MCF 10A (cell line): ENCODE data around the gene PTPRM. TPM values are rescaled to one million over a fixed set of nuclear protein-coding genes. Genes with fewer than 3 reads are reported as not detected.

ENCODE experiments used
- BruUV-seq: library from RNA; stranded (reverse); fragments of 400-500 nt; replicated peaks from 2 replicates; lab custom pipeline; 2021; lab: Mats Ljungman, UMichigan
- CTCF ChIA-PET: fragments of 300-600 bp; sonication (Branson Sonifier 250); formaldehyde crosslinking; extraction: SDS; loops from one replicate; lab custom pipeline; 2021; ENCODE audit warnings: antibody characterized with exemption, inconsistent platforms; lab: Yijun Ruan, JAX
- POLR2A ChIA-PET: fragments of 300-600, 350-650 bp; sonication (Branson Sonifier 250); formaldehyde crosslinking; extraction: SDS; loops from one replicate; lab custom pipeline; 2020; ENCODE audit warnings: antibody characterized with exemption, inconsistent platforms; lab: Yijun Ruan, JAX
- DNase-seq: peaks from one replicate; pipeline ENCODE4 v3.0.0-alpha.2; 2018; ENCODE audit not compliant: unreplicated experiment
- H3K27ac Mint-ChIP-seq: one replicate; pipeline ENCODE4 v1.8.0; 2022; ENCODE audit warnings: mild to moderate bottlenecking, low read depth, mixed read lengths; ENCODE audit not compliant: unreplicated experiment
- H3K27me3 Mint-ChIP-seq: one replicate; pipeline ENCODE4 v1.8.0; 2022; ENCODE audit warnings: mixed read lengths; ENCODE audit not compliant: insufficient read depth, unreplicated experiment
- H3K36me3 Mint-ChIP-seq: one replicate; pipeline ENCODE4 v1.8.0; 2022; ENCODE audit warnings: mild to moderate bottlenecking, moderate library complexity, mixed read lengths; ENCODE audit not compliant: insufficient read depth, unreplicated experiment
- H3K4me1 Mint-ChIP-seq: one replicate; pipeline ENCODE4 v1.8.0; 2022; ENCODE audit warnings: mixed read lengths; ENCODE audit not compliant: insufficient read depth, unreplicated experiment
- H3K4me3 Mint-ChIP-seq: one replicate; pipeline ENCODE4 v1.8.0; 2022; ENCODE audit warnings: mild to moderate bottlenecking, moderate library complexity, mixed read lengths; ENCODE audit not compliant: unreplicated experiment
- H3K9me3 Mint-ChIP-seq: one replicate; pipeline ENCODE4 v1.8.0; 2022; ENCODE audit warnings: mixed read lengths; ENCODE audit not compliant: unreplicated experiment
- intact Hi-C: fragments of 100-400 bp; cut with micrococcal nuclease; formaldehyde crosslinking; loops from 2 replicates; pipeline ENCODE4 v1.14.1; 2022
- total RNA-seq: library from RNA; stranded (reverse); gene quantifications from 2 replicates; pipeline ENCODE4 v1.2.3, GENCODE V29; 2022
- TF ChIP-seq, protein P1 (sequence below): fragments of 200-600 bp; IDR thresholded peaks from one replicate; pipeline ENCODE4 v1.8.0; 2022; ENCODE audit warnings: antibody characterized with exemption, mild to moderate bottlenecking; ENCODE audit not compliant: unreplicated experiment

The PTPRM gene
- total RNA-seq, 1 experiment from 2014 or later = 82.8 TPM

GRCh38 chr18:7626175-7626921, 59.2 kb downstream of the PTPRM start:
- Mint-ChIP-seq H3K4me3 (no peak overlapping the region), H3K36me3 (peaks cover 5% of the 10 kb centered on the region), H3K27ac (peak overlapping the region; percentile 41), H3K4me1 (peaks cover 41% of the 10 kb centered on the region), H3K27me3 (no peaks in the 10 kb centered on the region), H3K9me3 (no peaks in the 10 kb centered on the region)
- no TSS peak for BruUV-seq
- CTCF ChIA-PET = interaction anchor here (0.6 kb wide), 1 partner anchor 48 kb away, joined by 3 read pairs; no protein-coding TSS in a partner anchor
- TF ChIP-seq, protein P1, sequence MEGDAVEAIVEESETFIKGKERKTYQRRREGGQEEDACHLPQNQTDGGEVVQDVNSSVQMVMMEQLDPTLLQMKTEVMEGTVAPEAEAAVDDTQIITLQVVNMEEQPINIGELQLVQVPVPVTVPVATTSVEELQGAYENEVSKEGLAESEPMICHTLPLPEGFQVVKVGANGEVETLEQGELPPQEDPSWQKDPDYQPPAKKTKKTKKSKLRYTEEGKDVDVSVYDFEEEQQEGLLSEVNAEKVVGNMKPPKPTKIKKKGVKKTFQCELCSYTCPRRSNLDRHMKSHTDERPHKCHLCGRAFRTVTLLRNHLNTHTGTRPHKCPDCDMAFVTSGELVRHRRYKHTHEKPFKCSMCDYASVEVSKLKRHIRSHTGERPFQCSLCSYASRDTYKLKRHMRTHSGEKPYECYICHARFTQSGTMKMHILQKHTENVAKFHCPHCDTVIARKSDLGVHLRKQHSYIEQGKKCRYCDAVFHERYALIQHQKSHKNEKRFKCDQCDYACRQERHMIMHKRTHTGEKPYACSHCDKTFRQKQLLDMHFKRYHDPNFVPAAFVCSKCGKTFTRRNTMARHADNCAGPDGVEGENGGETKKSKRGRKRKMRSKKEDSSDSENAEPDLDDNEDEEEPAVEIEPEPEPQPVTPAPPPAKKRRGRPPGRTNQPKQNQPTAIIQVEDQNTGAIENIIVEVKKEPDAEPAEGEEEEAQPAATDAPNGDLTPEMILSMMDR = no peak
- intact Hi-C loops = loop anchor here (2.0 kb wide), 1 partner anchor 354 kb away; no protein-coding TSS in a partner anchor
- peak; percentile 8 for DNase-seq
- POLR2A ChIA-PET = interaction anchor here (0.6 kb wide), 1 partner anchor 438 kb away, joined by 3 read pairs; no protein-coding TSS in a partner anchor

DNA sequence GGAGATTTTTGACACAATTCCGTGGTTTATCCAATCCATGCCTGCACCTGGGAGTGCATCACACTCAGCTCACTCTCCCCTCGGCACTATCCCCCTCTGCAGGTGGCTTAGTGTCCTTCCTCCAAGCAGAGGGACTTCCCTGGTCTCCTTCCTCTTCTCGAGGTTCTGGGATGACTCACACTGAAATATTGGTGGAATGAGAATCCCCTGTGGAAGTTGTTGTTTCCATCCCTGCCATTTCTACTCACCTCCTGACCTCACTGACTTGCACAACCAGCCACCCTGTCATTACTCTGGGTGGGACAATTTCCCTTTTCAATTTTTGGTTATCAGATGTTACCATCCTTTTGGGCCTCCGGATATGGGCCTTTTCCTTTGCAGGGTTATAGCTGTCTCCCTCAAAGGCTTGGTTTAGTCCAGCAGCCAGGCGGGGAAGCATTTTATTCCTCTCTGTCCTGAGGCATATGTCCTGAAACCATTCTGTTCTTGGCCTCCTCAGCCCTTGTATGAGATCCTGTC, 59.9 kb downstream of the PTPRM start:
- H3K27ac Mint-ChIP-seq = peak overlapping the region; percentile 41
- peak; percentile 85 for DNase-seq
- no peaks in the 10 kb centered on the region for H3K9me3 Mint-ChIP-seq
- TF ChIP-seq, protein P1 = no peak
- no peak overlapping the region for H3K4me3 Mint-ChIP-seq
- no peaks in the 10 kb centered on the region for H3K36me3 Mint-ChIP-seq
- H3K4me1 Mint-ChIP-seq = peaks cover 41% of the 10 kb centered on the region
- POLR2A ChIA-PET = interaction anchor here (1.2 kb wide), 1 partner anchor 47 kb away, joined by 3 read pairs; no protein-coding TSS in a partner anchor
- CTCF ChIA-PET = interaction anchor here (0.6 kb wide), 1 partner anchor 48 kb away, joined by 3 read pairs; no protein-coding TSS in a partner anchor
- BruUV-seq = no TSS peak
- intact Hi-C loops = loop anchor here (2.0 kb wide), 1 partner anchor 354 kb away; no protein-coding TSS in a partner anchor
- no peaks in the 10 kb centered on the region for H3K27me3 Mint-ChIP-seq

- no peaks in the 10 kb centered on the region for H3K27me3 Mint-ChIP-seq
- intact Hi-C loops = no loop called here
- BruUV-seq = no TSS peak
- ChIA-PET POLR2A (no interaction called here), CTCF (interaction anchor here (1.2 kb wide), 1 partner anchor 8 kb away, joined by 3 read pairs; no protein-coding TSS in a partner anchor)
- TF ChIP-seq, protein P1 = no peak
- no peak for DNase-seq
- H3K36me3 Mint-ChIP-seq = no peaks in the 10 kb centered on the region
- peaks cover 32% of the 10 kb centered on the region for H3K4me1 Mint-ChIP-seq
- H3K4me3 Mint-ChIP-seq = no peak overlapping the region
- H3K9me3 Mint-ChIP-seq = no peaks in the 10 kb centered on the region
- no peak overlapping the region for H3K27ac Mint-ChIP-seq
These were observed 62.3 kb downstream of the PTPRM start for GRCh38 chr18:7629416-7629815.
